ENCODE measurements around the gene LRFN2. TPM values are rescaled to one million over a fixed set of nuclear protein-coding genes. Genes with fewer than 3 reads are reported as not detected.

The LRFN2 gene
- total RNA-seq, 1 experiment from 2014 or later = 26.6 TPM

GRCh38 chr6:40389254-40389653 is 197.9 kb downstream of the LRFN2 start:
- CTCF ChIA-PET = no interaction called here
- no peak for TF ChIP-seq CTCF (conservative IDR thresholded peaks at IDR 0.05; ENCODE audit: low read depth, low read length)
- TF ChIP-seq EZH2 (IDR thresholded peaks at IDR 0.05; ENCODE audit: borderline replicate concordance, low read depth, low read length, poor library complexity, severe bottlenecking) = no peak
- Histone ChIP-seq H3K9me3 (ENCODE audit: low read depth, low read length, poor library complexity, severe bottlenecking) (no peaks in the 10 kb centered on the region), H3K27me3 (replicated peaks; ENCODE audit: insufficient read depth, low read depth, low read length, poor library complexity) (no peaks in the 10 kb centered on the region), H3K4me3 (ENCODE audit: low read depth, low read length, poor library complexity, severe bottlenecking) (no peak overlapping the region), H3K4me1 (ENCODE audit: insufficient read depth, low read length, poor library complexity, severe bottlenecking) (peaks cover 5% of the 10 kb centered on the region), H3K36me3 (ENCODE audit: insufficient read depth, low read length, poor library complexity, severe bottlenecking) (no peaks in the 10 kb centered on the region), H3K27ac (ENCODE audit: low read depth, low read length, poor library complexity, severe bottlenecking) (no peak overlapping the region)
- intact Hi-C loops (cut with micrococcal nuclease; ENCODE audit: unreplicated experiment) = no loop called here
- no peak for DNase-seq (ENCODE audit: low spot score)
- no TSS peak for BruUV-seq (replicated peaks)
- POLR2A ChIA-PET (ENCODE audit: low non-redundant PET) = no interaction called here

GRCh38 chr6:40387871-40388264 is 199.3 kb downstream of the LRFN2 start:
- Histone ChIP-seq H3K27me3 (replicated peaks; ENCODE audit: insufficient read depth, low read depth, low read length, poor library complexity) (no peaks in the 10 kb centered on the region), H3K4me3 (ENCODE audit: low read depth, low read length, poor library complexity, severe bottlenecking) (no peak overlapping the region), H3K36me3 (ENCODE audit: insufficient read depth, low read length, poor library complexity, severe bottlenecking) (no peaks in the 10 kb centered on the region), H3K27ac (ENCODE audit: low read depth, low read length, poor library complexity, severe bottlenecking) (no peak overlapping the region), H3K4me1 (ENCODE audit: insufficient read depth, low read length, poor library complexity, severe bottlenecking) (peaks cover 8% of the 10 kb centered on the region), H3K9me3 (ENCODE audit: low read depth, low read length, poor library complexity, severe bottlenecking) (no peaks in the 10 kb centered on the region)
- TF ChIP-seq EZH2 (IDR thresholded peaks at IDR 0.05; ENCODE audit: borderline replicate concordance, low read depth, low read length, poor library complexity, severe bottlenecking) (no peak), CTCF (conservative IDR thresholded peaks at IDR 0.05; ENCODE audit: low read depth, low read length) (no peak)
- intact Hi-C loops (cut with micrococcal nuclease; ENCODE audit: unreplicated experiment) = no loop called here
- BruUV-seq (replicated peaks) = no TSS peak
- no peak for DNase-seq (ENCODE audit: low spot score)
- CTCF ChIA-PET = no interaction called here
- POLR2A ChIA-PET (ENCODE audit: low non-redundant PET) = no interaction called here

GRCh38 chr6:40387127-40387870 is 199.9 kb downstream of the LRFN2 start:
- no peaks in the 10 kb centered on the region for H3K9me3 ChIP-seq (ENCODE audit: low read depth, low read length, poor library complexity, severe bottlenecking)
- no peak for DNase-seq (ENCODE audit: low spot score)
- intact Hi-C loops (cut with micrococcal nuclease; ENCODE audit: unreplicated experiment) = no loop called here
- H3K36me3 ChIP-seq (ENCODE audit: insufficient read depth, low read length, poor library complexity, severe bottlenecking) = no peaks in the 10 kb centered on the region
- peaks cover 8% of the 10 kb centered on the region for H3K4me1 ChIP-seq (ENCODE audit: insufficient read depth, low read length, poor library complexity, severe bottlenecking)
- no peak for TF ChIP-seq EZH2 (IDR thresholded peaks at IDR 0.05; ENCODE audit: borderline replicate concordance, low read depth, low read length, poor library complexity, severe bottlenecking)
- TF ChIP-seq CTCF (conservative IDR thresholded peaks at IDR 0.05; ENCODE audit: low read depth, low read length) = no peak
- POLR2A ChIA-PET (ENCODE audit: low non-redundant PET) = no interaction called here
- BruUV-seq (replicated peaks) = no TSS peak
- H3K27ac ChIP-seq (ENCODE audit: low read depth, low read length, poor library complexity, severe bottlenecking) = no peak overlapping the region
- CTCF ChIA-PET = no interaction called here
- H3K27me3 ChIP-seq (replicated peaks; ENCODE audit: insufficient read depth, low read depth, low read length, poor library complexity) = no peaks in the 10 kb centered on the region
- H3K4me3 ChIP-seq (ENCODE audit: low read depth, low read length, poor library complexity, severe bottlenecking) = no peak overlapping the region
